HT-29 (cell line): Measurements from ENCODE around the gene MYLIP. TPM values are rescaled to one million over a fixed set of nuclear protein-coding genes. Genes with fewer than 3 reads are reported as not detected.

Experiments used
- small RNA-seq: library from RNA; depleted of rRNA; stranded (forward); fragments of <200 nt; gene quantifications from one replicate; pipeline ENCODE3, GENCODE V24; 2014
- total RNA-seq: library from RNA; depleted of rRNA; stranded (reverse); fragments of >200 nt; shearing (Covaris generic); gene quantifications from 2 replicates; pipeline ENCODE4 v1.2.3, GENCODE V29; 2014; rRNA removed

MYLIP gene
- total RNA-seq, 1 experiment from 2014 or later, result 16.3 TPM

Small RNA genes within 50 kb of the gene (small RNA-seq; reads per million reads assigned to genes)
- not detected for gene MIR4639

Other genes starting within 250 kb of the MYLIP start
- gene GMPR, start 109.5 kb downstream of the MYLIP start, total RNA-seq, result 0.08 and 0.55 TPM in 2 replicates